Esophagus (tissue), 2 donors: Measurements from ENCODE around the gene TMEM222. TPM values are rescaled to one million over a fixed set of nuclear protein-coding genes. Genes with fewer than 3 reads are reported as not detected.

Experiments used
- H3K27ac ChIP-seq, 2 donors: one replicate each; pipeline ENCODE4 v1.5.1; 2013; ENCODE audit warnings: low read depth in 2 of 2, mild to moderate bottlenecking in 2 of 2, inconsistent platforms in 1 of 2, low read length in 1 of 2, moderate library complexity in 1 of 2
- H3K27me3 ChIP-seq, 2 donors: one replicate each; pipeline ENCODE4 v1.6.1; 2013; ENCODE audit warnings: low read length in 2 of 2, control low read depth in 1 of 2, mild to moderate bottlenecking in 1 of 2; ENCODE audit not compliant: insufficient read depth in 2 of 2, control insufficient read depth in 1 of 2
- H3K36me3 ChIP-seq, 2 donors: one replicate each; pipeline ENCODE4 v1.6.1; 2013; ENCODE audit warnings: low read length in 1 of 2; ENCODE audit not compliant: control insufficient read depth in 2 of 2, insufficient read depth in 2 of 2
- H3K4me1 ChIP-seq, 2 donors: one replicate each; pipeline ENCODE4 v1.6.1; 2013; ENCODE audit warnings: low read length in 1 of 2; ENCODE audit not compliant: control insufficient read depth in 2 of 2, insufficient read depth in 2 of 2
- H3K4me3 ChIP-seq, 2 donors: one replicate each; pipeline ENCODE4 v1.5.1; 2013; ENCODE audit warnings: low read length in 2 of 2, mild to moderate bottlenecking in 2 of 2, low read depth in 1 of 2, moderate library complexity in 1 of 2
- H3K9me3 ChIP-seq, 2 donors: one replicate each; pipeline ENCODE4 v1.6.1; 2013; ENCODE audit warnings: mild to moderate bottlenecking in 2 of 2, low read depth in 1 of 2, low read length in 1 of 2, moderate library complexity in 1 of 2; ENCODE audit not compliant: control insufficient read depth in 2 of 2, insufficient read depth in 1 of 2
- WGBS, 2 donors: extraction: QIAGEN DNeasy Blood & Tissue Kit; methylation state at CpG; one replicate each; pipeline ENCODE4 v1.1.7; 2013; 5-methylcytosine and 5-hydroxymethylcytosine counted together
- polyA plus RNA-seq, 2 donors: library from polyadenylated mRNA; stranded (reverse); fragments of 200-250 nt; gene quantifications; one replicate each; pipeline ENCODE4 v1.2.3, GENCODE V29; 2013
- donor health status: healthy with polysubstance abuse.
- donor health status: Bipolar disorder and iron deficiency.

TMEM222 gene
- polyA plus RNA-seq, 2 donors: 31.5 to 46.6 TPM

DNA sequence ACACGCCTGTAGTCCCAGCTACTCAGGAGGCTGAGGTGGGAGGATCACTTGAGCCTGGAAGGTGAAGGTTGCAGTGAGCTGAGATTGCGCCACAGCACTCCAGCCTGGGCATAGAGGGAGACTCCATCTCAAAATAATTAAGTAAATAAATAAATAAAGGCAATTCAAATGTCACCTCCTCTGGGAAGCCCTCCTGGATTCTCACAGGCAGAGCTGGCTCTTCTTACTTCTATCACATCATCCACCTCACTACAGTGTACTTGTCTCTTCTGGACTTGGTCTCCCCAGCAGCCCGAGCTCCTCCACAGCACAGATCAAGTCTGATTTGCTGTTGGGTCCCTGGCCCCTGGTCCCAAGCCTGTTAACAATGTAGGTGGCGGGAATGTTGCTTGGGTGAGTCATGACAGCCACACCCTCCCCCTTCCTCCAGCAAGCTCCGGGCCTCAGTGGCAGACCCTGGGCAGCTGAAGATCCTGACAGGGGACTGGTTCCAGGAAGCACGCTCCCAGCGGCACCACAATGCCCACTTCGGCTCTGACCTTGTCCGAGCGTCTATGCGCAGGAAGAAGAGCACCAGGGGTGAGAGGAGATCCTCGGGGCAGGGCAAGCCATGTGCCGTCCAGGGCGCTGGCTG lies 25.1 kb downstream of the TMEM222 start:
- WGBS, 2 donors: 65 to 76% methylated on average over 13 to 14 of the region's 14 CpGs
- Histone ChIP-seq H3K27me3 (no peaks in the 10 kb centered on the region), H3K4me1 (peaks cover 0 to 34% of the 10 kb centered on the region in 2 donors), H3K36me3 (peaks cover 0 to 30% of the 10 kb centered on the region in 2 donors), H3K9me3 (no peaks in the 10 kb centered on the region), H3K4me3 (no peak overlapping the region), H3K27ac (peak overlapping the region; percentile 1 to 79)

DNA sequence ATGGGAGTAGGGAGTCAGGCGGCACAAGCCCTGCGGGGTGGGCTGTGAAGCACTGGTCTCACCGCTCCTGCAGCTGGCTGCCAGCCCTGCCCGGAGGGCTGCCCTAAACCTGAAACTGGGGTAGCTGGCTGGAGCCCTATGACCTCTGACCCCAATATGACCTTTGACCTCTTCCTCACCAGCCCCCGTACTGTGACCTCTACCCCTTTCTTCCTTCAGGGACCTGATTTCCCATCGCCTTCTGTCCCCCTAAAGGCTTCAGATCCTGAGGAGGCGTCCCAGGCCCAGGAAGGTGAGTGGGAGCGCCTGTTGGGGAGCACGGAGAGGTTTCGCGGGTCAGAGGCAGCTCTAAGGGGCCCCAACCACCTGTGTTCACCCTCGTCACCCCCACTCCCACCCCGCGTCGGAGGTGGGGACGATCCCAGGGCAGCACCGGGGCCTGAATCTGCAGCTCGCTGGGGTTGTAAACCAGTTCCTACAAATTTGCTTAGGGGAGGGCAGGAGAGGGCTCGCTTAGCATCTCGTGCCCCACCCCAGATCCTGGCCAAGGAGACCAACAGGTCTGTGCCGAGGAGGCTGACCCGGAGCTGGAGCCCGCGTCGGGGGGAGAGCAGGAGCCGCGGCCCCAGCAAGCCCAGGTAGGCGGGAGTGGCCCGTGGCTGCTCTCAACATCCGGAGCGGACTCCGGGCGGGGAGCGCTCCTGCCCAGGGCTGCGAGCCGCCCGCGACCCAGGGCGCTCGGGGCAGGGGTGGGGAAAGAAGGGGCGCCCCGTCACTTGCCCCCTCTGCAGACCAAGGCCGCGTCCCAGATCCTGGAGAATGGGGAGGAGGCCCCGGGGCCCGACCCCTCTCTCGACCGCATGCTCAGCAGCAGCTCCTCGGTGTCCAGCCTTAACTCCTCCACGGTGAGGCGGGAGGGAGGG lies 27.2 kb downstream of the TMEM222 start:
- peaks cover 0 to 37% of the 10 kb centered on the region in 2 donors for H3K36me3 ChIP-seq
- peak overlapping the region; percentile 29 to 30 for H3K4me3 ChIP-seq
- 19 to 22% methylated on average over 40 to 51 of the region's 51 CpGs for WGBS, 2 donors
- H3K4me1 ChIP-seq: peaks cover 0 to 34% of the 10 kb centered on the region in 2 donors
- H3K27ac ChIP-seq: peak overlapping the region; percentile 79 to 94
- no peaks in the 10 kb centered on the region for H3K9me3 ChIP-seq
- H3K27me3 ChIP-seq: no peaks in the 10 kb centered on the region

DNA sequence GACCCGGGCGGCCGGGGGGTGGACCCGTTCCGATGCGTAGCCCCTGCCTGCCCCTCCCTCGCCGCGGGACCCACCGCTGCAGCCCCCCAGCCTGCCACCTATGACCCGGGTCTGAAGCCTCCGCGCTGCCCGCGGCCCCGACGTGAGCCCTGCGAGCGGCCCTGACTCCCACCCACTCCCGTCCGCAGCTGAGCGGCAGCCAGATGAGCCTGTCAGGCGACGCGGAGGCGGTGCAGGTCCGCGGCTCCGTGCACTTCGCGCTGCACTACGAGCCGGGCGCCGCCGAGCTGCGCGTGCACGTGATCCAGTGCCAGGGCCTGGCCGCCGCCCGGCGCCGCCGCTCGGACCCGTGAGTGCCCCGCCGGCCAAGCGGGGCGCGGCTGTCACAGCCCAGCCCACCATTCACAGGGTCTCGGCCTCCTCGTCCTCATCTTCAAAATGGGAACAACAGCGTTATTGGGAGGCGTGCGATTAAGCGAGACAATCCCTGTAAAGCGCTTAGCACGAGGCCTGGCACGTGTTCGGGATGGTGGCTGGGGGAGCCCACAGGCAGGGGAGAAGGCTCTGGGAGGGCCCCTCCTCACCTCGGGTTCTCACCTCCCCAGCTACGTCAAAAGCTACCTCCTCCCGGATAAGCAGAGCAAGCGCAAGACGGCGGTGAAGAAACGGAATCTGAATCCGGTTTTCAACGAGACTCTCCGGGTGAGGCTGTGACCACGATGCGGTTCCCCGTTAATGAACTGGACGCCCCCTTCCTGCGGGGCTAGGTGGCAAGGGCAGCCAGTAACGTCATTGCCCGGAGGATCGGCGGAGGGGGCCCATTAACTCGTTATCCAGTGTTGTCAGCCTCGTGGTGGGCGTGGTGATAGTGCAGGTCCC lies 28.1 kb downstream of the TMEM222 start:
- Histone ChIP-seq H3K4me3 (peak overlapping the region; percentile 29 to 30), H3K27ac (peak overlapping the region; percentile 79 to 94), H3K9me3 (no peaks in the 10 kb centered on the region), H3K27me3 (no peaks in the 10 kb centered on the region), H3K36me3 (peaks cover 0 to 35% of the 10 kb centered on the region in 2 donors), H3K4me1 (peaks cover 0 to 32% of the 10 kb centered on the region in 2 donors)
- 27% methylated on average over 82 to 84 of the region's 84 CpGs for WGBS, 2 donors

DNA sequence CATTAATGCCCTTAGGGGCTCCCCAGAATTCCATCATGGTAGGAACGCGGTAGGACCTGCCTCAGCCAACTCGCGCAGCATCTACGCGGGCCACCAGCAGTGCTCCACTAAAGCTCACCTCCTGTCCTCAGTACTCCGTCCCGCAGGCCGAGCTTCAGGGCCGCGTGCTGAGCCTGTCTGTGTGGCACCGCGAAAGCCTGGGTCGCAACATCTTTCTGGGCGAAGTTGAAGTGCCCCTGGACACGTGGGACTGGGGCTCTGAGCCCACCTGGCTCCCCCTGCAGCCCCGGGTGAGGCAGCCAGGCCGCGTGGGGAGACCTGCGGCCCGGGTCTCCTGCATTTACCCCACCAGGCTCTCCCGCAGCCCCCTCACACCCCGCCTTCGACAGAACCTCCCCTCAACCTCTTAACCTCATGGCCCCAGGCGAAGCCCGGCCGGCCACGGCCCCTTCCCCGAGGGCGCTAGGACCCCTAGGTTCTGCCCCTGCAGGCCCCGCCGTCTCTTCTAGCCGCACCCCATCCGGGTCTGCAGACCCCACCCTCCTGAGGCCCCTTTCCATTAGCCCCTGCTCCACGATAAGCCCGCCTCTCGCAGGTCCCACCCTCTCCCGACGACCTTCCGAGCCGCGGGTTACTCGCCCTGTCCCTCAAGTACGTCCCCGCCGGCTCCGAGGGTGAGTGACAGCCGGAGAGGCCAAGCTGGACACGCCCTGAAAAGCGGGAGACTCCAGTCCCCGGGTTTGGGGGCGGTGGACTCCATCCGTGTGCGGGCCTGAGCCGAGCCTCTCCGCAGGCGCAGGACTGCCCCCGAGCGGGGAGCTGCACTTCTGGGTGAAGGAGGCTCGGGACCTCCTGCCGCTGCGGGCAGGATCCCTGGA lies 28.9 kb downstream of the TMEM222 start:
- H3K27ac ChIP-seq: peak overlapping the region; percentile 79 to 94
- peaks cover 0 to 41% of the 10 kb centered on the region in 2 donors for H3K36me3 ChIP-seq
- no peaks in the 10 kb centered on the region for H3K9me3 ChIP-seq
- no peak overlapping the region for H3K4me3 ChIP-seq
- H3K4me1 ChIP-seq: peaks cover 0 to 29% of the 10 kb centered on the region in 2 donors
- no peaks in the 10 kb centered on the region for H3K27me3 ChIP-seq
- 40 to 42% methylated on average over 59 to 62 of the region's 62 CpGs for WGBS, 2 donors

DNA sequence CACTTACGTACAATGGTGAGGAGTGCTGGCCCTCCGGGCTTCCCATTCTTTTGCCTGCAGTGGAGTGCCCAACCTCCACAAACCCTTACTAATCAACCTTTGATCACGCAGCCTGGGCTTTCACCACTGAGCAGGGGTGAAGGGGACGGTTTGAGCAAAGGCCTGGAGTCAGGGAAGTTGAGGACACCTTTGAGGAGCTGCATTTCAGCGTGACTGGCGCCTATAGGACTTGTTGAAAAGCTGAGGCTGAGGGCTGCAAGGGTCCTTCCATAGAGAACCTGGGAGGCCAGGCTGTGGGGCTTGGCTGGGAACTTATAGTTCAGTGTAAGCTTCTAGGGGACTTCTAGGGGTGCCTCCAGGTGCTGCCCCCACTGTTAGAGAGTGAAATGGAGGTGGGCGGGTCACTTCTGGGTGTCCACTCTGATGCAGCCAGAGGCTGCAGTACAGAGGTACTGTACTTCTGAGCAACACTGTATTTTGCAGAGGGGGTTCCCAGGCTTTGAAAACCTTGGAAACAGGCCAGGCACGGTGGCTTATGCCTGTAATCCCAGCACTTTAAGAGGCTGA lies 29.7 kb downstream of the TMEM222 start:
- H3K27me3 ChIP-seq: no peaks in the 10 kb centered on the region
- H3K36me3 ChIP-seq: peaks cover 4 to 43% of the 10 kb centered on the region in 2 donors
- peaks cover under 1 to 29% of the 10 kb centered on the region in 2 donors for H3K4me1 ChIP-seq
- H3K27ac ChIP-seq: peak overlapping the region; percentile 17 to 66
- no peak overlapping the region for H3K4me3 ChIP-seq
- no peaks in the 10 kb centered on the region for H3K9me3 ChIP-seq
- WGBS, 2 donors: 49 to 60% methylated on average over 8 of the region's 8 CpGs

DNA sequence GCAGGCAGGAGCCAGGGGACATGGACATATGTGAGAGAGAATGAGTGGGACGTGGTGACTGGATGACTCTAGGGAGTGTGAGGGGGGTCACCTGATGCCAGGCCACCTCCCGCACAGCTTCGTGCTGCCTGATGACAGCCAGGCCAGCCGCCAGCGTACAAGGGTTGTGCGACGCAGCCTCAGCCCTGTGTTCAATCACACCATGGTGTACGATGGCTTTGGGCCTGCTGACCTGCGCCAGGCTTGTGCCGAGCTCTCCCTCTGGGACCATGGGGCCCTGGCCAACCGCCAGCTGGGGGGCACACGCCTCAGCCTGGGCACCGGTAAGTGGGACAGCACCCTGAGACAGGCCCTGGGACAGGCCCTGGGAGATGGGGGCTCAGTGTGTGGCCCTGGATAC lies 31.2 kb downstream of the TMEM222 start:
- no peak overlapping the region for H3K4me3 ChIP-seq
- no peaks in the 10 kb centered on the region for H3K9me3 ChIP-seq
- no peak overlapping the region for H3K27ac ChIP-seq
- H3K36me3 ChIP-seq: peaks cover 4 to 48% of the 10 kb centered on the region in 2 donors
- peaks cover 3 to 37% of the 10 kb centered on the region in 2 donors for H3K4me1 ChIP-seq
- 79 to 80% methylated on average over 13 of the region's 13 CpGs for WGBS, 2 donors
- no peaks in the 10 kb centered on the region for H3K27me3 ChIP-seq

DNA sequence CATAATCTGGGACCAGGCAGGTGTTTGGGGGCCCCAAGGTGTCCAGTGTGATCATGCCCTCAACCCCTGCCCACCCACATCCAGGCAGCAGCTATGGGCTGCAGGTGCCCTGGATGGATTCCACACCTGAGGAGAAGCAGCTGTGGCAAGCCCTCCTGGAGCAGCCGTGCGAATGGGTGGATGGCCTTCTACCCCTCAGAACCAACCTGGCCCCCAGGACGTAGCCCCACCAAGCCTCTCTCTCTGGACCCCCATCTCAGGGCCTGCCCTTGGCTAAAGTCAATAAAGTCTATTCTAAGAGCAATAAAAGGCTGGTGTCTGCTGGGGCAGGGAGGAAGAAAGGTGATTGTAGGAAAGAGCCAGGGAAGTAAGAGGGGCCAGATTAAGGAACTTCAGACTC lies 31.7 kb downstream of the TMEM222 start:
- H3K36me3 ChIP-seq: peaks cover 8 to 53% of the 10 kb centered on the region in 2 donors
- no peak overlapping the region for H3K27ac ChIP-seq
- no peaks in the 10 kb centered on the region for H3K27me3 ChIP-seq
- H3K9me3 ChIP-seq: no peaks in the 10 kb centered on the region
- WGBS, 2 donors: 80 to 91% methylated on average over 3 of the region's 3 CpGs
- H3K4me1 ChIP-seq: peaks cover 3 to 39% of the 10 kb centered on the region in 2 donors
- H3K4me3 ChIP-seq: no peak overlapping the region

DNA sequence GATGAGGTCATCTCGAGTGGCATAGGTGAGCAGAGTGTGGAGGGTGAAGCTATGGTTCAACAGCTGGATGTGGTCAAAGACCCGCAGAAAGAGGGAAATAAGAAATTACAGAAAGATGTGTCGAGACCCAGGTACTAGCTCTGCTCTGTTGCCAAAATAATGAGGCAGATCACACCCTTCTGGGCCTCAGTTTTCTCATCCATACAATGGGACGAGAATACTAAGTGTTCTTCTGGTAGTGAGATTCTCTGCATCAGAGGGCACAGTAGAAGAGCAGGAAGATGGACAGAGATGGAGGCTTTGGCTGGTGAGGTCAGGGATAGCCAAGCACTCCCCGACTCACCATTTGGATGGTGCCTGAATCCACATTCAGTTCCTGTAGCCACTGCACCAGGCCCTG lies 33.7 kb downstream of the TMEM222 start:
- peaks cover 3 to 20% of the 10 kb centered on the region in 2 donors for H3K4me1 ChIP-seq
- no peak overlapping the region for H3K4me3 ChIP-seq
- H3K27ac ChIP-seq: peak overlapping the region in 1 of 2 donors; percentile 34
- no peaks in the 10 kb centered on the region for H3K27me3 ChIP-seq
- H3K36me3 ChIP-seq: peaks cover 15 to 54% of the 10 kb centered on the region in 2 donors
- H3K9me3 ChIP-seq: no peaks in the 10 kb centered on the region
- WGBS, 2 donors: 87 to 88% methylated on average over 5 of the region's 5 CpGs
